Inferior parietal cortex (tissue), 1 donor: ENCODE results near the gene PGRMC2.

Experiments used
- DNase-seq: peaks from one replicate; pipeline ENCODE4 v3.0.0-alpha.2; 2016; ENCODE audit errors: extremely low spot score

Gene PGRMC2, protein sequence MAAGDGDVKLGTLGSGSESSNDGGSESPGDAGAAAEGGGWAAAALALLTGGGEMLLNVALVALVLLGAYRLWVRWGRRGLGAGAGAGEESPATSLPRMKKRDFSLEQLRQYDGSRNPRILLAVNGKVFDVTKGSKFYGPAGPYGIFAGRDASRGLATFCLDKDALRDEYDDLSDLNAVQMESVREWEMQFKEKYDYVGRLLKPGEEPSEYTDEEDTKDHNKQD

DNA sequence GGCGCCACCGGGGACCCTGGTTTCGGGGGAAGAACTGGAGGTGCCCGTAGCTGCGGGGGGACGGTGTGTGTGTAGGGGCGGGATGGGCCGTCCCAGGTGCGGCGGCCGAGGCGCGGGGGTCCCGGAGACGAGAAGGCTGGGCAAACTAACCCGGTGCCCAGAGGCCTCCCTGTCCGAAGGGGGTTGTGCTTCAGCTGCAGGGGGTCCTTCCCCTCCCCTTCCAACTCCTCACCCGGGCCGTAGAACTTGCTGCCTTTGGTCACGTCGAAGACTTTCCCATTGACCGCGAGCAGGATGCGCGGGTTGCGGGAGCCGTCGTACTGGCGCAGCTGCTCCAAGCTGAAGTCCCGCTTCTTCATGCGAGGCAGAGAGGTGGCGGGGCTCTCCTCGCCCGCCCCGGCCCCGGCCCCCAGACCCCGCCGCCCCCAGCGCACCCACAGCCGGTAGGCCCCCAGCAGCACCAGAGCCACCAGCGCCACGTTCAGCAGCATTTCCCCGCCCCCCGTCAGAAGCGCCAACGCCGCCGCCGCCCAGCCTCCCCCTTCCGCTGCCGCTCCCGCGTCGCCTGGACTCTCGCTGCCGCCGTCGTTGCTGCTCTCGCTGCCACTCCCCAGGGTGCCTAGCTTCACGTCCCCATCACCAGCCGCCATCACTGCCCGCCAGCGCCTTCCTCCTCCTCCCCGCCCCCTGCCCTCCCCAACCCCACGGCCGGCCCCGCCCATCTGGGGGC lies at the start of gene PGRMC2:
Gene PGRMC2 (minus strand): TSS at position 673 of the 730 bp plus-strand sequence. CDS start 23 bp downstream, at position 650.
- no peak for DNase-seq

- no peak for DNase-seq
Measured at GRCh38 chr4:128335541-128335940, 47.9 kb upstream of the PGRMC2 start.

GRCh38 chr4:128334256-128334655 lies 46.6 kb upstream of the PGRMC2 start:
- no peak for DNase-seq

- DNase-seq, result no peak
Measured at GRCh38 chr4:128333309-128334018, 45.9 kb upstream of the PGRMC2 start.

DNA sequence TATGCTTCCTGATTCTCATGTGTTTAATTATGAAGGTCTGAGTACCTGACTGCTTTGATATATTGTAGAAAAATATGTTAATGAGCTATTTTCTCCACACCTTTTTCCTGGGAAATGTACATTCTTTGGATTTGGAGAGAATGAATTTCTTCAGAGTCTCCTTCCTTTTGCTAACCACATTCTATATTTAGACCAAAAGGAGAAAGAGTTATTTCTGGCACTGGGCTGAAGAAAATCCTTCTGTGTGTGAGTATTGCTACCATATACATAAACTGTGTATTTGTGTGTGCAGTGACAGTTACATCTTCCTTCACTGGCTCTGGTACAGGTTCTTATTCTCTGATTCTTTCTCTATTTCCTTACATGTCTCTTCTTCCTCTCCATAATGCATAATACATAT lies 44.5 kb upstream of the PGRMC2 start:
- DNase-seq, result no peak

- no peak for DNase-seq
Measured at GRCh38 chr4:128329638-128330037, 42.0 kb upstream of the PGRMC2 start.

DNA sequence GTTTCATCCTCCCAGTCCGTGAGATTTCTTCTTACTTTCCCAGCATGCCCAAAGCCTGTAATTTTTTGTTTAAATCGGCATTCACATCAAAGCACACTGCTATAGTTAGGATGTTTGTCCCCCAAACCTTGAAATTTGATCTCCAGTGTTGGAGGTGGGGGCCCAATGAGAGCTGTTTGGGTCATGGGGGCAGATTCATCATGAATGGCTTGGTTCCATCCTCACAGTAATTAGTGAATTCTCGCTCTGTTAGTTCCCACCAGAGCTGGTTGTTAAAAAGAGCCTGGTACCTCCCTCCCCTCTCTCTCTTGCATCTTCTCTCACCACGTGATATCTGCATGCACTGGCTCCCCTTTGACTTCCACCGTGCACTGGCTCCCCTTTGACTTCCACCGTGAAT lies 40.5 kb upstream of the PGRMC2 start:
- no peak for DNase-seq

DNA sequence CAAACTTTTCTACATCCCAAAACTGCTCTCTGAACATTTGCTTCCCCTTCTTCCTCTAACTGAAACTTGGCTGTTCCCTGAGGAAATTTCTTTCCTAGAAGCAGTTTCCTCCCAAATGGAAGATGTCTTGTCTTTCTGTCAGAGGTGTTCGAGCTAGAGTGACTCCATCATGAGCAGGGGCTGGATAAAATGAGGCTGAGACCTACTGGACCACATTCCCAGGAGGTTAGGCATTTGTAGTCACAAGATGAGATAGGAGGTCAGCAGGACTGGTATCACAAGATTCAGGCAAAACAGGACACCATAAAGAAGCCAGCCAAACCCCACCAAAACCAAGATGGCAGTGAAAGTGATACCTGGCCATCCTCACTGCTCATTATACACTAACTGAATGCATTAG lies 35.8 kb upstream of the PGRMC2 start:
- no peak for DNase-seq

DNA sequence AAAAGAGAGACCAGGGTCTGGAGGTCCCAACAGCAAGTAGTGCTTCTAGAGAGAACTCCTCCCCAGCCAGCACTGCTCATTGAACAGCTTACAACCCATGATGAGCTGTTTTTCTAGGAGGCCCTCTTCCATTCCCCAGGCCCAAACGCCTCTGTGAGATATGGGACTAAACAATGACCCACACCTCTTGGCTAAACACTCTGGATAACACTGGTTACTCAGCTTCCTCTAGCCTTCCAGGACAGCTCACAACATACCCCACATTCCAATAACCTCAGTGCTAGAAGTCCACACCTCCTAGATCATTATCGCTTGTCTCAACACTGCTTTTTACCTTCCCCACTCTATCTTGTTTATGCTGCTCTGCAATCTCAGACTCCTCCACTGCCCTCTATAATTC lies 35.4 kb upstream of the PGRMC2 start:
- DNase-seq, result no peak

DNA sequence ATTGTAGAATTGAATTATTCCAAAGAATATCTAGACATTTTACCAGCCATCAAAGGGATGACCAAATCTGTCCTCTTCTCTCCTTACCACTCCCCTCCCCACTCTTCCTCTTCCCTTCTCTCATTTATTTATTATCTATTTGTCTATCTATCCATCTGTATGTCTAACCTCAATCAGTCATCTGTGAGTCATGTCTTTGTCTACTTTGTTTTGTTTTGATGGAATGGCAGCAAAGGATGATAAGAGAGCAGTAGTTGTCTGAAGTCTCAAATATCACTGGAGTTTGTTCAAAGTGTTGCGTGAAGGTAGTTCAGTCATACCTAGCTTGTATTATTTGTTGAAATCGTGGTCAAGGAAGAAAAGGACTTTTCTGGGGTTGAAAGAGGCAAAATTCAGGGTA lies 34.7 kb upstream of the PGRMC2 start:
- DNase-seq, result no peak

DNA sequence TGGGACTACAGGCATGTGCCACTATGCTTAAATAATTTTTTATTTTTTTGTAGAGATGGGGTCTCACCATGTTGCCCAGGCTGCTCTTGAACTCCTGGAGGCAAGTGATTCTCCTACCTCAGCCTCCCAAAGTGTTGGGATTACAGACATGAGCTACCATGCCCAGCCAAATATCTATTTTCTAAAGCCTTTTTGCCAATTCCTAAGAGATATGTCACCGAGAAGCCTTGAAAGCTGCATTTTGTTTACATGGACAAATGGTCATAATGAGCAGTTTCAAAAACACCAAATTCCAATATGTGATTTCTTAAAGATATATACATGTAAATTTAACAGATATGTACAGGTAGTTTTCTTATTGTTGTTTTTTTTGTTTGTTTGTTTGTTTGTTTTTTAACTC lies 33.0 kb upstream of the PGRMC2 start:
- no peak for DNase-seq

- DNase-seq, result no peak
Measured at GRCh38 chr4:128315756-128316520, 28.3 kb upstream of the PGRMC2 start.

DNA sequence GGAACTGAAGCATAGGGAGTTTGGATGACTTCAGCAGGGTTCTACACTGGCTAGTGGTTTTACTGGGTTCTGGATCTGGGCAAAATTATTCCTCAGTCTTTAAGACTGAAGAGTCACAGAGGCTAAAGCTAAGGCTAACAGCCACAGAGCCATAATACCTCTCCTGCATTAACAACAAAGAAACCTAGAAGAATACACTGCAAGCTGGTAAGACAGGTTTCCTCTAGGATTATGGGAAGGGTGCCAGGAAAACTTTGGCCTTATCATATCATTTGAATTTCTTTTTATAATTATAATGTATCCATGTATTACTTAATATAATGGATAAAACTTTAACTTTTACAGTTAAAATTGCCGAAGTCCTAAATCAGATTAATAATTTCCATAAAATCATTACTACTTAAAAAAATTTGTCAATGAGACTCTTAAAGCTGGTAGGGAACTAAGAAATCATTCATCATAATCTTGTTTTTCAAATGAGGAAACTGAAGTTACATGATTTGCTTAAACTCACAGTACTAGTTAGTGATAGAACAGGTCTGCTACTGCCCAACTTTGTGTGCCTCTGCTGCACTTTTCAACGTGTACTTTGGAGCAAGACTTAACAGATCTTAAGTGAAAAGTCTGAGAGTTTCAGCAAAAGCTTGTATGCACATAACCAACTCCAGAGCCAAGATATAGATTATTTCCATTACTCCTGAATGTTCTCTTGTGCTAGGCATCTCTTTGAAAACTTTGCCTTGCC lies 24.2 kb upstream of the PGRMC2 start:
- DNase-seq, result no peak

GRCh38 chr4:128310266-128310697 lies 22.7 kb upstream of the PGRMC2 start:
- DNase-seq, result no peak

- DNase-seq, result no peak
Measured at GRCh38 chr4:128309585-128309984, 22.0 kb upstream of the PGRMC2 start.

DNA sequence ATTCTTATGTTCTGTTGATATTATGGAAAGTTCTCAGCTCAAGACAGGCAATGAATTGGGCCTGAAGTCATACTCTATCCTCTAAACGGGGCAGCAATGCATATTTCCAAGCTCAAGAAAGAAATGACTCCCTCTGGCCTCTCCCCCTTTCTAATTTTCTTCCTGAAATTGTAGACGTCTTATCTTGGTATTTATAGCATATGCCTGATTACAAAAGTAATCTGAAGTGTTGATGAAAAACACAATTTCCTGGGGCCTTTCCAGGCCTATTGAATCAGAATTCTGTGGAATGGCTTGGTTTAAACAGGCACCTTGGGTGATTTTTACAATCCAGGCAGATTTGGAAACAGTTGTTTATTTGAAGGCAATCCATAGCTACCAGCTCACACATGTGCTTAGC lies 21.4 kb upstream of the PGRMC2 start:
- no peak for DNase-seq

DNA sequence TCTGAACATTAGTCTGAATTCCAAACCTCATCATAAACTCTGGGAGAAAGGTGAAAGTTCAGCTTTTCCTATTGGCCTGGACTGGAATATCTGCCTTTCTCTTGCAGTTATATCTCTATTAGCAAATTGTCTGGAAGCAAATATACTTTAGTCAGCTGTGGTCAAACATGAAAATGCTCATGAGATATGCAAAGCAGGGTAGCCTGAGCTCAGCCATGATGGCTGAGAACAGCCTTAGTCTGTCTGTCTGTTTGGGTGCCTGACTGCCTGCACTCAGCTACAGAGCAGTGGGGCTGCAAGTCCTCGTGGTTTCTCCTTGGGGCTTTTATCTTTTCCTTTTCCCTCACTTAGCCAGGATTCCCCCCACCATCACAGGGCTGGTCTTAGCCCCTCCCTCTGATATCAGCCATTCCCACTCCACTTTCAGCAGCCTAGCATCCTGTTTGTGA lies 19.5 kb upstream of the PGRMC2 start:
- no peak for DNase-seq

DNA sequence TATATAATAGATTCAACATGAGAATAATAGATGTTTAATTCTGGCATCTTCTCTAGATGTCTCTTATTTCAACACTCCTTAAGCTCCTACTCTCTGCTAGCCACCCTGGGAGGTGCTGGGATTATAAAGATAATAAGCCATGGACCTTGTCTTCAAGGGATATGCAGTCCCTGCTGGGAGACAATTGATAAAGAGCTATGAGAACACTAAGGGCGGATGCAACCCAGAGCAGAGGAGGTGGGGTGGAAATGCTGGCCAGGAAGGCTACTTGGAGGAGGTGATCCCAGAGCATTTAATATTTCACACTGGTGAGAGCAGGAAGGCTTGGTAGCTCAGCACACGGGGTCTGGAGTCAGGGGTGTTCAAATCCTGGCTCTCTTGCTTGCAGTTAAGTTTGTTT lies 18.3 kb upstream of the PGRMC2 start:
- no peak for DNase-seq

- no peak for DNase-seq
Measured at GRCh38 chr4:128303986-128304385, 16.4 kb upstream of the PGRMC2 start.

DNA sequence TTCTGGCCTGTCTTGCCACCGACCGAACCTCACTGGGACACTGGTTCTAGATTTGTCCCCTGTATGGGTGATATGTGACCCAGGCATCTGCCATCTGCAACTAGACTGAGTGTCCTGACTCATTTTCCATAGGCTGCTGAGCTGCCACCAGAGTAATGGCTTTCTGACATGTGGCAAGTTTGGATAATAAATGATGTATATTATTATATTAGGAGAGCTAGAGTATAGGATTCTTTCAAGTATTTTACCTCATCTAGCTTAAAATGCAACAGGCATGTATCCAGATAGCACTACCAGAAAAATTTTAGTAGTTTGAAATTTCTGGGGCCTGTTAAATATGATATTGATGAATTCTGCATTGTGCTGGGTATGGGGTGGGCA lies 15.8 kb upstream of the PGRMC2 start:
- DNase-seq, result no peak

DNA sequence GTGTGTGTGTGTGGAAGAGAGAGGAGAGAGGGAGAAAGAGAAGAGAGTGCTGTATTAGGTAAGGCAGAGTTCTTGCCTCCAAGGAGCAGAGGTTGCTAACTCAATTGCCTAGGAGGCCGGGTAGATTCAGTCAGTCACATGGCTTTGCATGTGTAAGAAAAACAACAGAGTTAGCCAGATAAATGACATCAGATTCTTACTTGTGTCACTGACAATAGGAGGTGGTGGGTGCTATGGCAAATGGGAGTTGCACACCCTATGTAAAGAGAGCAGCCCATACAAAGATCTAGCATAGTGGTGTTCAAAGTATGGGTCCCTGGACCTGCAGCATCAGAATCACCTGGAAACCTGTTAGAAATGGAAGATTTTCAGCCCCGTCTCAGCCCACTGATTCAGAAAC lies 14.4 kb upstream of the PGRMC2 start:
- DNase-seq, result no peak
